Endodermal cell (in vitro differentiated cells): Measurements from ENCODE around the gene PRLH. TPM values are rescaled to one million over a fixed set of nuclear protein-coding genes. Genes with fewer than 3 reads are reported as not detected.

Experiments
- DNase-seq: peaks from one replicate; pipeline ENCODE4 v3.0.0-alpha.2; 2017
- H3K27ac ChIP-seq: 2 replicates; pipeline ENCODE4 v1.5.1; 2013; ENCODE audit warnings: mild to moderate bottlenecking, low read depth, low read length, moderate library complexity
- H3K27me3 ChIP-seq: 2 replicates; pipeline ENCODE4 v1.6.1; 2013; ENCODE audit warnings: mild to moderate bottlenecking, low read length, moderate library complexity; ENCODE audit not compliant: insufficient read depth, control insufficient read depth, poor library complexity, severe bottlenecking
- H3K36me3 ChIP-seq: 2 replicates; pipeline ENCODE4 v1.7.0; 2013; ENCODE audit warnings: mild to moderate bottlenecking, low read length, moderate library complexity; ENCODE audit not compliant: control insufficient read depth, insufficient read depth
- H3K4me1 ChIP-seq: one replicate; pipeline ENCODE4 v1.7.0; 2013; ENCODE audit warnings: low read length; ENCODE audit not compliant: control insufficient read depth, insufficient read depth
- H3K4me3 ChIP-seq: 2 replicates; pipeline ENCODE4 v1.5.1; 2013; ENCODE audit warnings: mild to moderate bottlenecking, low read length, moderate library complexity
- H3K9ac ChIP-seq: 2 replicates; pipeline ENCODE4 v1.6.1; 2013; ENCODE audit warnings: mild to moderate bottlenecking, low read length, moderate library complexity; ENCODE audit not compliant: poor library complexity, severe bottlenecking; ENCODE audit errors: extremely low read depth
- H3K9me3 ChIP-seq: 2 replicates; pipeline ENCODE4 v1.6.1; 2013; ENCODE audit warnings: mild to moderate bottlenecking, low read length, moderate library complexity; ENCODE audit not compliant: control insufficient read depth
- H3K27ac Mint-ChIP-seq: 2 replicates; pipeline ENCODE4 v1.8.0; 2020; ENCODE audit warnings: mixed read lengths
- H3K27me3 Mint-ChIP-seq: 2 replicates; pipeline ENCODE4 v1.8.0; 2021; ENCODE audit warnings: mild to moderate bottlenecking, mixed read lengths; ENCODE audit not compliant: insufficient read depth
- H3K36me3 Mint-ChIP-seq: 2 replicates; pipeline ENCODE4 v1.8.0; 2020; ENCODE audit warnings: low read depth, mixed read lengths
- H3K4me1 Mint-ChIP-seq: 2 replicates; pipeline ENCODE4 v1.8.0; 2020; ENCODE audit warnings: mixed read lengths
- H3K4me3 Mint-ChIP-seq: 2 replicates; pipeline ENCODE4 v1.8.0; 2020; ENCODE audit warnings: mild to moderate bottlenecking, moderate library complexity, mixed read lengths
- H3K9me3 Mint-ChIP-seq: 2 replicates; pipeline ENCODE4 v1.8.0; 2020; ENCODE audit warnings: mild to moderate bottlenecking, mixed read lengths
- CTCF ChIP-seq: fragments of 200-600 bp; sonication (generic); conservative IDR thresholded peaks from 2 replicates; pipeline ENCODE4 v1.5.0; 2021; ENCODE audit warnings: antibody characterized with exemption, mild to moderate bottlenecking
- WGBS, 2 experiments: methylation state at CpG; one replicate each; pipeline versions ENCODE4 v1.1.5 to v1.1.7; 2013; ENCODE audit warnings: missing lambda C conversion rate in 2 of 2, mixed read lengths in 1 of 2; ENCODE audit not compliant: insufficient coverage in 1 of 2, insufficient read length in 1 of 2; 5-methylcytosine and 5-hydroxymethylcytosine counted together
- total RNA-seq, 2 donors: library from RNA; stranded (reverse); fragmentation: NEBNext Ultra II Directional in 1 of 2; extraction: Animal tissue kit (Norgen Biotek cat#: 25700) in 1 of 2; gene quantifications; 2 replicates in 1 of 2; 3 replicates in 1 of 2; pipeline ENCODE4 v1.2.1, GENCODE V29; 2021

PRLH gene
- total RNA-seq, 2 donors from 2014 or later = not detected

- Histone ChIP-seq H3K4me1 (no peaks in the 10 kb centered on the region), H3K27me3 (no peaks in the 10 kb centered on the region), H3K36me3 (no peaks in the 10 kb centered on the region), H3K9me3 (peaks cover 2% of the 10 kb centered on the region), H3K27ac (no peak overlapping the region), H3K9ac (no peak overlapping the region), H3K4me3 (no peak overlapping the region)
- peaks cover 1% of the 10 kb centered on the region for H3K9me3 Mint-ChIP-seq
- WGBS, 2 experiments = 81 to 91% methylated on average over 3 to 7 of the region's 7 CpGs
- no peak for DNase-seq
- TF ChIP-seq CTCF = no peak
- H3K27ac Mint-ChIP-seq = no peak overlapping the region
- no peaks in the 10 kb centered on the region for H3K4me1 Mint-ChIP-seq
- no peaks in the 10 kb centered on the region for H3K36me3 Mint-ChIP-seq
- peaks cover 4% of the 10 kb centered on the region for H3K27me3 Mint-ChIP-seq
- H3K4me3 Mint-ChIP-seq = no peak overlapping the region
Measured at GRCh38 chr2:237561221-237561620, 5.2 kb upstream of the PRLH start.

GRCh38 chr2:237563816-237564215, 2.6 kb upstream of the PRLH start:
- Mint-ChIP-seq H3K27ac (no peak overlapping the region), H3K36me3 (no peaks in the 10 kb centered on the region), H3K4me1 (no peaks in the 10 kb centered on the region), H3K4me3 (no peak overlapping the region), H3K27me3 (peaks cover 4% of the 10 kb centered on the region), H3K9me3 (no peaks in the 10 kb centered on the region)
- no peak overlapping the region for H3K27ac ChIP-seq
- DNase-seq = peak; percentile 92
- H3K36me3 ChIP-seq = no peaks in the 10 kb centered on the region
- H3K4me3 ChIP-seq = no peak overlapping the region
- no peak for TF ChIP-seq CTCF
- no peaks in the 10 kb centered on the region for H3K9me3 ChIP-seq
- WGBS, 2 experiments = 54 to 60% methylated on average over 4 to 14 of the region's 14 CpGs
- no peaks in the 10 kb centered on the region for H3K4me1 ChIP-seq
- H3K27me3 ChIP-seq = no peaks in the 10 kb centered on the region
- H3K9ac ChIP-seq = no peak overlapping the region

- no peak overlapping the region for H3K27ac ChIP-seq
- no peaks in the 10 kb centered on the region for H3K27me3 ChIP-seq
- Mint-ChIP-seq H3K27me3 (peaks cover 2% of the 10 kb centered on the region), H3K4me3 (no peak overlapping the region), H3K9me3 (peaks cover 2% of the 10 kb centered on the region), H3K36me3 (peaks cover 1% of the 10 kb centered on the region), H3K4me1 (no peaks in the 10 kb centered on the region), H3K27ac (no peak overlapping the region)
- no peaks in the 10 kb centered on the region for H3K36me3 ChIP-seq
- DNase-seq = no peak
- 94 to 96% methylated on average over 10 to 14 of the region's 14 CpGs for WGBS, 2 experiments
- H3K4me1 ChIP-seq = no peaks in the 10 kb centered on the region
- H3K9ac ChIP-seq = no peak overlapping the region
- no peak overlapping the region for H3K4me3 ChIP-seq
- no peak for TF ChIP-seq CTCF
- H3K9me3 ChIP-seq = no peaks in the 10 kb centered on the region
Measured at GRCh38 chr2:237564526-237565131, 1.7 kb upstream of the PRLH start.
